Ovary (tissue), 9 donors: ENCODE results near the gene IMMP2L. TPM values are rescaled to one million over a fixed set of nuclear protein-coding genes. Genes with fewer than 3 reads are reported as not detected.

Source experiments
- DNase-seq, 5 donors: peaks; one replicate each; pipeline ENCODE4 v3.0.0-alpha.2; 2019 to 2020
- H3K27ac ChIP-seq, 2 donors: fragments of 200-600 bp; one replicate each; pipeline versions ENCODE4 v1.5.1 to v1.8.0; 2019 to 2022
- H3K27me3 ChIP-seq: fragments of 200-600 bp; one replicate; pipeline ENCODE4 v1.8.0; 2022
- H3K36me3 ChIP-seq: fragments of 200-600 bp; sonication (generic); one replicate; pipeline ENCODE4 v1.5.1; 2019
- H3K4me1 ChIP-seq: one replicate; pipeline ENCODE4 v1.8.1; 2013; ENCODE audit warnings: mild to moderate bottlenecking, moderate library complexity; ENCODE audit not compliant: insufficient read depth
- H3K4me3 ChIP-seq: fragments of 200-600 bp; sonication (generic); one replicate; pipeline ENCODE4 v1.5.1; 2017
- H3K9me3 ChIP-seq, 2 donors: fragments of 200-600 bp in 1 of 2; sonication (generic) in 1 of 2; one replicate each; pipeline versions ENCODE4 v1.5.1 to v1.8.1; 2013 to 2019; ENCODE audit warnings: mild to moderate bottlenecking in 1 of 2, moderate library complexity in 1 of 2
- CTCF ChIP-seq, 3 donors: fragments of 450-650 bp in 2 of 3; fragments of 200-600 bp in 1 of 3; IDR thresholded peaks; one replicate each; pipeline versions ENCODE4 v1.5.1 to v1.8.0; 2016 to 2022; ENCODE audit warnings: antibody characterized with exemption in 3 of 3, mild to moderate bottlenecking in 1 of 3
- EP300 ChIP-seq: sonication (generic); formaldehyde crosslinking; IDR thresholded peaks from one replicate; pipeline ENCODE4 v1.6.1; 2017; ENCODE audit warnings: antibody characterized with exemption
- POLR2A ChIP-seq: fragments of 450-650 bp; IDR thresholded peaks from one replicate; pipeline ENCODE4 v1.6.1; 2017; ENCODE audit warnings: antibody characterized with exemption, mild to moderate bottlenecking, moderate library complexity
- WGBS, 3 donors: extraction: QIAGEN DNeasy Blood & Tissue Kit in 1 of 3; methylation state at CpG; one replicate each; pipeline versions ENCODE4 v1.1.5 to v1.1.7; 2013 to 2017; 5-methylcytosine and 5-hydroxymethylcytosine counted together
- intact Hi-C, 4 donors: fragments of 100-400 bp; cut with DNase I; formaldehyde crosslinking; loops; one replicate each; pipeline versions ENCODE4 v1.11.0 to v1.15.1; 2022 to 2023
- polyA plus RNA-seq, 2 donors: library from polyadenylated mRNA; stranded (reverse); fragments of 200-250 nt in 1 of 2; fragments of 350-450 nt in 1 of 2; fragmentation: Illumina TruSeq in 1 of 2; extraction: RNeasy Lipid Tissue Mini Kit (QIAGEN cat#74804) in 1 of 2; gene quantifications; one replicate each; pipeline ENCODE4 v1.2.3, GENCODE V29; 2013 to 2014
- total RNA-seq, 7 donors: library from RNA; depleted of rRNA in 2 of 7; stranded (reverse); fragments of >200 nt in 2 of 7; fragmentation: NEBNext Ultra II Directional in 3 of 7; extraction: Animal tissue kit (Norgen Biotek cat#: 25700) in 3 of 7; gene quantifications; one replicate each; pipeline versions ENCODE4 v1.1.0 to v1.2.4, GENCODE V29; 2016 to 2023
- donor health status: DM: no; HTN: no; CAD: no; lungs with moderate emphysema.
- donor health status: DM: no; HTN: no; CAD: no.
- donor health status: Bipolar disorder and iron deficiency.
- donor health status: DM: yes; HTN: yes; CAD: no.
- donor health status: DM: no; HTN: no; CAD: no.
- donor health status: DM: yes; HTN: yes; CAD: no.

Gene IMMP2L
- total and polyA plus RNA-seq, 9 donors: 19.5 to 36.9 (median 29.9) TPM

GRCh38 chr7:111112439-111112838 lies 449.9 kb downstream of the IMMP2L start:
- Histone ChIP-seq H3K27me3 (no peaks in the 10 kb centered on the region), H3K36me3 (no peaks in the 10 kb centered on the region), H3K4me1 (no peaks in the 10 kb centered on the region), H3K9me3 (no peaks in the 10 kb centered on the region), H3K4me3 (no peak overlapping the region), H3K27ac (no peak overlapping the region)
- intact Hi-C loops: no loop called here
- WGBS, 3 donors: 15 to 50% (median 27%) methylated on average over 2 of the region's 2 CpGs
- TF ChIP-seq CTCF (IDR thresholded peaks at IDR 0.05) (no peak), POLR2A (no peak), EP300 (no peak)
- DNase-seq: no peak

GRCh38 chr7:111108496-111108895 lies 453.8 kb downstream of the IMMP2L start:
- TF ChIP-seq POLR2A: no peak
- TF ChIP-seq EP300: no peak
- TF ChIP-seq CTCF (IDR thresholded peaks at IDR 0.05): no peak
- Histone ChIP-seq H3K27ac (no peak overlapping the region), H3K4me3 (no peak overlapping the region), H3K36me3 (no peaks in the 10 kb centered on the region), H3K9me3 (no peaks in the 10 kb centered on the region), H3K4me1 (no peaks in the 10 kb centered on the region), H3K27me3 (no peaks in the 10 kb centered on the region)
- DNase-seq: no peak
- 68 to 76% (median 71%) methylated on average over 3 of the region's 3 CpGs for WGBS, 3 donors
- intact Hi-C loops: loop anchor here in 1 of 4 donors (5.0 kb wide), 1 partner anchor 429 kb away; no protein-coding TSS in a partner anchor

GRCh38 chr7:111108000-111108399 lies 454.3 kb downstream of the IMMP2L start:
- intact Hi-C loops: loop anchor here in 1 of 4 donors (5.0 kb wide), 1 partner anchor 429 kb away; no protein-coding TSS in a partner anchor
- Histone ChIP-seq H3K27ac (no peak overlapping the region), H3K36me3 (no peaks in the 10 kb centered on the region), H3K27me3 (no peaks in the 10 kb centered on the region), H3K4me1 (no peaks in the 10 kb centered on the region), H3K9me3 (no peaks in the 10 kb centered on the region), H3K4me3 (no peak overlapping the region)
- TF ChIP-seq EP300: no peak
- TF ChIP-seq CTCF (IDR thresholded peaks at IDR 0.05): no peak
- TF ChIP-seq POLR2A: no peak
- 71 to 83% (median 75%) methylated on average over 1 of the region's 1 CpG for WGBS, 3 donors
- DNase-seq: no peak

GRCh38 chr7:111107579-111107978 lies 454.7 kb downstream of the IMMP2L start:
- no peaks in the 10 kb centered on the region for H3K27me3 ChIP-seq
- intact Hi-C loops: loop anchor here in 1 of 4 donors (5.0 kb wide), 1 partner anchor 430 kb away; no protein-coding TSS in a partner anchor
- H3K27ac ChIP-seq: no peak overlapping the region
- H3K36me3 ChIP-seq: no peaks in the 10 kb centered on the region
- no peak overlapping the region for H3K4me3 ChIP-seq
- H3K9me3 ChIP-seq: no peaks in the 10 kb centered on the region
- 6 to 19% (median 7%) methylated on average over 1 of the region's 1 CpG for WGBS, 3 donors
- TF ChIP-seq EP300 (no peak), CTCF (IDR thresholded peaks at IDR 0.05) (no peak)
- no peaks in the 10 kb centered on the region for H3K4me1 ChIP-seq
- no peak for DNase-seq
